HepG2 (cell line): ENCODE data around the gene RAB3IP. TPM values are rescaled to one million over a fixed set of nuclear protein-coding genes. Genes with fewer than 3 reads are reported as not detected.

Source experiments
- CCAR2 ChIP-seq: fragments of 200-400 bp; formaldehyde crosslinking; optimal IDR thresholded peaks from 2 replicates; pipeline ENCODE3; 2018; ENCODE audit warnings: low read depth, mild to moderate bottlenecking, low read length, moderate library complexity
- CEBPG ChIP-seq: IDR thresholded peaks from 2 replicates; pipeline ENCODE4 v1.6.1; 2016
- DDIT3 ChIP-seq: sonication (generic); formaldehyde crosslinking; IDR thresholded peaks from 2 replicates; pipeline ENCODE4 v1.4.0; 2020; ENCODE audit warnings: mild to moderate bottlenecking, missing genetic modification reagents
- ELF3 ChIP-seq: IDR thresholded peaks from 2 replicates; pipeline ENCODE4 v1.6.1; 2016; ENCODE audit warnings: missing genetic modification reagents, missing compliant biosample characterization
- ELK4 ChIP-seq: sonication (generic); formaldehyde crosslinking; IDR thresholded peaks from 2 replicates; pipeline ENCODE4 v1.9.0; 2021; ENCODE audit warnings: missing genetic modification reagents, borderline replicate concordance
- ESRRA ChIP-seq: sonication (generic); formaldehyde crosslinking; IDR thresholded peaks from 2 replicates; pipeline ENCODE4 v1.5.1; 2020; ENCODE audit warnings: mild to moderate bottlenecking, low read depth, missing genetic modification reagents
- ETV5 ChIP-seq: IDR thresholded peaks from 2 replicates; pipeline ENCODE4 v1.6.1; 2018; ENCODE audit warnings: missing biosample characterization, missing genetic modification reagents, inconsistent platforms, borderline replicate concordance
- FOXA1 ChIP-seq, 2 experiments: fragments of 450-650 bp in 1 of 2; sonication (generic) in 1 of 2; formaldehyde crosslinking in 1 of 2; IDR thresholded peaks; 2 replicates each; pipeline versions ENCODE4 v1.4.0 to v1.6.1; 2016 to 2020; ENCODE audit warnings: missing genetic modification reagents in 1 of 2
- HOXD1 ChIP-seq: sonication (generic); formaldehyde crosslinking; IDR thresholded peaks from 2 replicates; pipeline ENCODE4 v1.5.0; 2020; ENCODE audit warnings: missing genetic modification reagents
- MATR3 ChIP-seq: sonication (generic); formaldehyde crosslinking; IDR thresholded peaks from 2 replicates; pipeline ENCODE4 v1.4.0; 2020; ENCODE audit warnings: missing genetic modification reagents
- MED13 ChIP-seq: sonication (generic); formaldehyde crosslinking; IDR thresholded peaks from 2 replicates; pipeline ENCODE4 v1.5.0; 2020; ENCODE audit warnings: missing genetic modification reagents
- NKX3-1 ChIP-seq: sonication (generic); formaldehyde crosslinking; IDR thresholded peaks from 2 replicates; pipeline ENCODE4 v1.5.0; 2020; ENCODE audit warnings: missing genetic modification reagents
- NRL ChIP-seq: sonication (generic); formaldehyde crosslinking; IDR thresholded peaks from 2 replicates; pipeline ENCODE4 v1.5.0; 2020; ENCODE audit warnings: missing genetic modification reagents, mild to moderate bottlenecking, moderate library complexity, borderline replicate concordance
- RARA ChIP-seq: IDR thresholded peaks from 2 replicates; pipeline ENCODE4 v1.6.1; 2016; ENCODE audit warnings: missing genetic modification reagents, missing compliant biosample characterization
- TGIF2 ChIP-seq: IDR thresholded peaks from 2 replicates; pipeline ENCODE4 v1.6.1; 2016; ENCODE audit warnings: control low read depth, missing compliant biosample characterization
- YY1 ChIP-seq: IDR thresholded peaks from 2 replicates; pipeline ENCODE4 v1.6.1; 2011; ENCODE audit warnings: low read length, low read depth, moderate library complexity, mild to moderate bottlenecking; ENCODE audit not compliant: insufficient read depth, insufficient replicate concordance
- ZBTB14 ChIP-seq: sonication (generic); formaldehyde crosslinking; IDR thresholded peaks from 2 replicates; pipeline ENCODE4 v1.4.0; 2020; ENCODE audit warnings: missing genetic modification reagents
- ZBTB44 ChIP-seq: sonication (generic); formaldehyde crosslinking; IDR thresholded peaks from 2 replicates; pipeline ENCODE4 v1.4.0; 2020; ENCODE audit warnings: missing genetic modification reagents
- ZEB1 ChIP-seq: IDR thresholded peaks from 2 replicates; pipeline ENCODE4 v1.6.1; 2012; ENCODE audit warnings: mild to moderate bottlenecking, low read depth, inconsistent platforms; ENCODE audit not compliant: insufficient replicate concordance
- ZNF24 ChIP-seq: fragments of 450-650 bp; IDR thresholded peaks from 2 replicates; pipeline ENCODE4 v1.6.1; 2017; ENCODE audit warnings: antibody characterized with exemption, mild to moderate bottlenecking
- ZNF841 ChIP-seq: sonication (generic); formaldehyde crosslinking; IDR thresholded peaks from 2 replicates; pipeline ENCODE4 v1.8.1; 2023; ENCODE audit warnings: missing genetic modification reagents, borderline replicate concordance
- ZSCAN31 ChIP-seq: sonication (generic); formaldehyde crosslinking; IDR thresholded peaks from 2 replicates; pipeline ENCODE4 v1.5.0; 2020; ENCODE audit warnings: low read depth, mild to moderate bottlenecking, missing genetic modification reagents
- polyA plus RNA-seq, 8 experiments: library from polyadenylated mRNA; depleted of rRNA in 3 of 8; stranded (reverse) in 7 of 8; unstranded in 1 of 8; fragments of >200 nt; fragmentation: Illumina TruSeq in 4 of 8; extraction: Trizol in 4 of 8; gene quantifications; 2 replicates each; pipeline versions ENCODE4 v1.2.1 to v1.2.3, GENCODE V29; 2011 to 2016; ENCODE audit warnings: low read depth in 4 of 8, missing spikeins in 1 of 8, mixed read lengths in 1 of 8; ENCODE audit not compliant: insufficient read depth in 1 of 8
- total RNA-seq, 5 experiments: library from RNA; depleted of rRNA; stranded (reverse); fragments of >200 nt; fragmentation: Illumina TruSeq; extraction: Trizol; gene quantifications; 2 replicates each; pipeline ENCODE4 v1.2.3, GENCODE V29; 2016; ENCODE audit warnings: low read depth in 1 of 5

Gene RAB3IP
- total and polyA plus RNA-seq, 2 of the 13 experiments (the other 11 are each of a cell fraction or from before 2014, with no cell fraction given): 33.6 to 41.1 TPM

GRCh38 chr12:69738351-69739286, at the start of gene RAB3IP (continued):
- TF ChIP-seq MATR3 (no peak), CEBPG (CRISPR knock-in tag) (no peak), FOXA1 (IDR thresholded peaks at IDR 0.05) (no peak), FOXA1 (CRISPR knock-in tag; IDR thresholded peaks at IDR 0.05) (no peak), ZNF24 (peak; percentile 32; the same call in 1 of the 2 replicates), YY1 (peak; percentile 53), ZBTB14 (CRISPR knock-in tag) (peak; percentile 89), NRL (no peak), RARA (CRISPR knock-in tag) (0 out of 2 replicates have a peak, but pooled peaks have one; percentile 10), MED13 (CRISPR knock-in tag) (peak; percentile 59; the same call in 1 of the 2 replicates), TGIF2 (CRISPR knock-in tag) (no peak), ETV5 (CRISPR knock-in tag) (peak; percentile 59; the same call in 1 of the 2 replicates), ZNF841 (CRISPR knock-in tag) (no peak), ELK4 (CRISPR knock-in tag) (no peak), ZEB1 (peak; percentile 45), ESRRA (no peak), CCAR2 (no peak), DDIT3 (no peak), HOXD1 (CRISPR knock-in tag) (no peak), ZSCAN31 (CRISPR knock-in tag) (no peak; the same call in 1 of the 2 replicates), ELF3 (CRISPR knock-in tag) (0 out of 2 replicates have a peak, but pooled peaks have one; percentile 13), NKX3-1 (CRISPR knock-in tag) (0 out of 2 replicates have a peak, but pooled peaks have one; percentile 20), ZBTB44 (CRISPR knock-in tag) (no peak)
